GM19455 (cell line): Measurements from ENCODE around the gene MAGEA9B.
A peak's percentile ranks its signal among the peaks of the same experiment; 100 is the strongest.
"Not testable (repeated sequence)": the region's sequence is repeated elsewhere in the genome, so short reads cannot be mapped to it uniquely, and the experiment has no call there.

Experiments used
- ATAC-seq: cut with Tn5 transposase; IDR thresholded peaks from one replicate; pipeline ENCODE4 v1.9.1; 2021; ENCODE audit not compliant: unreplicated experiment

MAGEA9B gene, protein sequence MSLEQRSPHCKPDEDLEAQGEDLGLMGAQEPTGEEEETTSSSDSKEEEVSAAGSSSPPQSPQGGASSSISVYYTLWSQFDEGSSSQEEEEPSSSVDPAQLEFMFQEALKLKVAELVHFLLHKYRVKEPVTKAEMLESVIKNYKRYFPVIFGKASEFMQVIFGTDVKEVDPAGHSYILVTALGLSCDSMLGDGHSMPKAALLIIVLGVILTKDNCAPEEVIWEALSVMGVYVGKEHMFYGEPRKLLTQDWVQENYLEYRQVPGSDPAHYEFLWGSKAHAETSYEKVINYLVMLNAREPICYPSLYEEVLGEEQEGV

DNA sequence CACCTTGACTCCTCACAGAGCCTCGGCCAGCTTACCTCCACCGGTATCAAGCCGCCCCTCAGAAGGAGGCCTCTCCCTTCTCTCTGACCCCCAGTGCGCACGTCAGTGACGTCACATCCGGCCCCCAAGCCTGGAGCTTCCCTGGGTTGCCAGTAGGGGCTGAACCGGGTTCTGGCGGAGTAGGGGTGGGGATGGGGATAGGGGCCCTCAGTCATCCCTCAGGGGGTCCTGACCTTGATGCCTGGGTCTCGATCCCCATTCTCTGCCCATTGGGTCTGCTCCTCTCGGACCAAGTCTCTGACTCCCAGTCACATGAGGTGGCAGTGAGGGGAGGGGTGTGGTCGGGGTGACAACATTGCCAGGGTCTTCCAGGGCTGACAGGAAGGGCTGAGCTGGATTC, at the start of gene MAGEA9B:
TSS of gene MAGEA9B (minus strand) at position 101 of the 400 bp plus-strand sequence. CDS start 4,280 bp downstream, outside the sequence.
- not testable (repeated sequence) for ATAC-seq

GRCh38 chrX:149633511-149633910, 46.3 kb upstream of the MAGEA9B start:
- no peak for ATAC-seq

GRCh38 chrX:149631234-149632165, 44.2 kb upstream of the MAGEA9B start, which contains the start of gene TMEM185A:
Gene TMEM185A (minus strand): TSS chrX:149631792. CDS start chrX:149631580, 212 bp downstream.
- peak; percentile 94 for ATAC-seq

DNA sequence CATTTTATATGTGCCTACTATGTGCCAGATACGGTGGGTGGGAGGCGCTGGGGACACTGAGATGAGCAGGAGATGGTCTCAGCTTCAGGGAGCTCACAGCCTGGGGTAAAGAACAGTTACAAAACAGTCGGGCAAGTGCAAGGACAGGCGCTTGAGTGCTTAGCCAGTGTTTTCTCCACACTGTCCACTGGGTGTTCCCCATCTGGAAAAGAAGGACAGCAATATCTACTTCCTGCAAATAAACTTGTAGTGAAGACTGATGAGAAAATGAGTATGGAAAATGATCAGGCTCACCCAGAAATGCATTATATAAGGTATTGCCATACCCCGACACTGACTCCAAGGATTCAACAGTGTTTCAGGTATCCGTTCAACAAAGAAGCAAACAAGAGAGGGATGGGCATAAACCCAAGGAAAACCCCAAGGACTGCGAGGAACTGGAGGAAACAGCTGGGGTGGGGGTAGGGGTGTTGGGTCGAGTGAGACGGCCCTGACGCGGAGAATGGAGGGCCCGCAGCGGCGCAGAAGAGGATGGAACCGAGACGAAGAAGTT, 43.5 kb upstream of the MAGEA9B start:
- no peak for ATAC-seq

GRCh38 chrX:149629730-149630387, 42.6 kb upstream of the MAGEA9B start:
- ATAC-seq = no peak

- no peak for ATAC-seq
Measured at GRCh38 chrX:149628768-149629167, 41.5 kb upstream of the MAGEA9B start.

DNA sequence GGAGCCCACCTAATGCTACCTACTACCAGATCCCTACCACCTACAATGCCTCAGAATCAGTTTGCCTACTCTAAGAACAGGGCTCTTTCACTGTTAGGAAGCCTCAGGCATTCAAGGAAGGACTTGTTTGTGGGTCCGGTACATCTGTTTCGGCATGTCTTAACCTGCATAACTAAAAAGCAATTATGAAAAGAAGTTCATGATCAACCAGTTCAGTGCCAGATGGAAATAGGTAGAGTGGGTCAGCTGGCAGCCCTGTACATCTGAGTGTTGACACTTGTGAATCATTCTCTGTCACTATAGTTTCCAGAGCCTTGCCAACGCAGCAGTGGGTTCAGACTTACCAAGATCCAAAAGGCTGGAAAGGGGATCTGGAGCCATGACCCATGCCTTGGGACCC, 41.0 kb upstream of the MAGEA9B start:
- ATAC-seq = no peak

DNA sequence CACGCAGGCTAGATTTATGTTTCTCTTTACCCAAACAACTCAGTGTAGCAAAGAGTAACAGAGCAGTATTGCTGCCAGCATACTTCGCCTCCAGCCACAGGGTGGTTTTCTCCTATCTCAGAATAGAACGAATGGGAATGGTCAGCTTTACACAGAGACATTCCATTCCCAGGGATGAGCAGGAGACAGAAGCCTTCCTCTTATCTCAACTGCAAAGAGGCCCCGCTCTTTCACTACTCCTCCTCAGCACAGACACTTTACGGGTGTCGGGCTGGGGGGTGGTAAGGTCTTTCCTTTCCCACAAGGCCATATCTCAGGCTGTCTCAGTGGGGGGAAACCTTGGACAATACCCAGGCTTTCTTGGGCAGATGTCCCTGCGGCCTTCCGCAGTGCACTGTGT, 39.6 kb upstream of the MAGEA9B start:
- not testable (repeated sequence) for ATAC-seq

DNA sequence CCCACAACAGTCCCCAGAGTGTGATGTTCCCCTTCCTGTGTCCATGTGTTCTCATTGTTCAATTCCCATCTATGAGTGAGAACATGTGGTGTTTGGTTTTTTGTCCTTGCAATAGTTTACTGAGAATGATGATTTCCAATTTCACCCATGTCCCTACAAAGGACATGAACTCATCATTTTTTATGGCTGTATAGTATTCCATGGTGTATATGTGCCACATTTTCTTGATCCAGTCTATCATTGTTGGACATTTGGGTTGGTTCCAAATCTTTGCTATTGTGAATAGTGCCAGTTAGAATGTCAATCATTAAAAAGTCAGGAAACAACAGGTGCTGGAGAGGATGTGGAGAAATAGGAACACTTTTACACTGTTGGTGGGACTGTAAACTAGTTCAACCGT, 32.4 kb upstream of the MAGEA9B start:
- ATAC-seq = not testable (repeated sequence)

DNA sequence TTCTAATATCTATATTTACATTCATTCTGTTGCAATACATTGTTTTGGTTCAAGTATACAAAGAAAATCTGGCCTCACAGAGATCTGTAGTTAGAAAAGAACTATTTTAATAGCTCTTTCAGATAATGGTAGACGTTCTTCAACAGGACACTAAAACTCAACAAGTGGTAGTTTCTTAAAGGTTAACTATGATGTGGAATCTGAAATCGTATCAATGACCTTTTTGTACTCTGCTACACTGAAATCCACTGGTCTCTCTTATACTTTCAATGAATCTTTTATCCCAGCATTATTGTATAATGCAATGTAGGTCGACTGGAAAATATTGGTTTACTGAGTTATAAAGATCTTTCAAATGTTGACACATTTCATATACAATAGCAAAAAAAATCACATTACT, 31.6 kb upstream of the MAGEA9B start:
- ATAC-seq = no peak

DNA sequence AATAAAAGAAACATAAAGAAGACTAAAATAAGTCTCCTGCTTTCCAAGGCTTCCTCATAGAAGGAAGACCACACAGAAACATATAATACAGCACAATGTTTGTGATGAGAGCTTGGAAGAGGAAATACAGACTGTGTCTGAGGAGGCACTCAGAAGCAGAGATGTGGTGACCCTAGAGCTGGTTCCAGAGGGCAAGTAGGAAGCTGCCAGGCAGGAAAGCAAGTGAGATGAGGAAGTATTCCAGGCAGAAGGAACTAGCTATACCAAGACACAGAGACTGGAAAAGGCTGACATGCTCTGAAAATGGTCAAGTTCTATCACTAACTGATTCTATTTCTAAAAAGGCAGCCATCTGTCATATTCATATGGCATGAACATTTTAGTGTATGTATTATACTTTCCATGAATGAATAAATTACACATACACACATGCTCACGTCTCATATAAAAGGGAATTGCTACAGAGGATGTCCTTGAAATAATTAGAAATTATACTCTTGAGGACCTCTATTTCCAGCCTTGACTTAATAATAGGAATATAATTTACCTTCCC, 24.4 kb upstream of the MAGEA9B start:
- ATAC-seq = no peak

GRCh38 chrX:149610511-149610910, 23.3 kb upstream of the MAGEA9B start:
- no peak for ATAC-seq

- ATAC-seq = no peak
Measured at GRCh38 chrX:149607699-149608098, 20.4 kb upstream of the MAGEA9B start.

- ATAC-seq = not testable (repeated sequence)
Measured at GRCh38 chrX:149605248-149605885, 18.1 kb upstream of the MAGEA9B start.

GRCh38 chrX:149598603-149599002, 11.3 kb upstream of the MAGEA9B start:
- ATAC-seq = not testable (repeated sequence)

- not testable (repeated sequence) for ATAC-seq
Measured at GRCh38 chrX:149595943-149596342, 8.7 kb upstream of the MAGEA9B start.

GRCh38 chrX:149595214-149595613, 8.0 kb upstream of the MAGEA9B start, which contains the start of gene HSFX2:
Gene HSFX2 (minus strand): TSS chrX:149595314. CDS start chrX:149594700, 614 bp downstream.
- not testable (repeated sequence) for ATAC-seq

- not testable (repeated sequence) for ATAC-seq
Measured at GRCh38 chrX:149590993-149591392, 3.7 kb upstream of the MAGEA9B start.

DNA sequence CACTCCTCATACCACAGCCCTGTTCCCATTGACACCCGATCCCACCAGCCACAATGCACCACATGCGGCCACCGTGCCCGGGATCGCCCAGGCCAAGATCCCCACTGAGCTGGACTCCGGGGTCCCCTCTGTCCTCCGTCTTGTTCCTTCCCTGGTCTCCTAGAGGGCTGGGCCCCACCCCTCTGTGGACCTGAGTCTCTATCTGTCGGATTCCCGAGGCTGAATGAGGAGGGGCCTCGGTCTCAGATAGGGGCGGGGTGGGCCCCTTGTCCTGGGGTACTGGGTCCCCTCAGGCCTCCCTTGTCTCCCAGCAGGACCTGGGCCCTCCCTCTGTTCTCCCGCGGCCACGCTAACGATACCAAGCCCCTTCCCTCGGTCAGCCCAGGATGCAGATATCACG, 1.6 kb downstream of the MAGEA9B start:
- not testable (repeated sequence) for ATAC-seq

GRCh38 chrX:149573456-149573855, 13.8 kb downstream of the MAGEA9B start:
- ATAC-seq = peak; percentile 100
